Activated CD4-positive, alpha-beta T cell treated with anti-CD3 and anti-CD28 coated beads for 48 hours (primary cell): ENCODE results near the gene PTCD3.

Experiments used
- DNase-seq: peaks from one replicate; pipeline ENCODE4 v3.0.0-alpha.2; 2020

PTCD3 gene

GRCh38 chr2:86147793-86148192, 41.8 kb downstream of the PTCD3 start:
- DNase-seq = no peak

- no peak for DNase-seq
Observed at GRCh38 chr2:86150502-86150901, 44.5 kb downstream of the PTCD3 start.

GRCh38 chr2:86157009-86157556, 51.0 kb downstream of the PTCD3 start:
- DNase-seq = no peak

DNA sequence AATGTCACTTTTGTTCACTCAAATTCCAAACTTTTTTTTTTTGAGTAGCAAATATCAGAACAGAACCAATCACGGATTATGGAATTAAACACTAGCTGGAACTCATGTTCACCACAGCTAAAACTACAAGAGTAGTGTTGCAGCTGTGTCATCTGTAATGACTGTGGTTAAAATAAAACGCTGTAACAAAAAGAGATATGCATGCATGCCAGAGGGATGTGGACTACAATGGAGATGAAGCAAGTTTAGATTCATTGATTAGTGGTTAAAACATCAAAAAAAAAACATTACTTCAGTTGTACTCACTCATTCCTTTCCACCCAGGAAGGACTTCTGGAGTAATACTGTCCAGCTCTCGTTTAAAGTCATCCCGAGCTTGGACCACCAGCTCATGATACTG, 52.3 kb downstream of the PTCD3 start:
- no peak for DNase-seq

- DNase-seq = no peak
Observed at GRCh38 chr2:86160156-86160952, 54.3 kb downstream of the PTCD3 start.

DNA sequence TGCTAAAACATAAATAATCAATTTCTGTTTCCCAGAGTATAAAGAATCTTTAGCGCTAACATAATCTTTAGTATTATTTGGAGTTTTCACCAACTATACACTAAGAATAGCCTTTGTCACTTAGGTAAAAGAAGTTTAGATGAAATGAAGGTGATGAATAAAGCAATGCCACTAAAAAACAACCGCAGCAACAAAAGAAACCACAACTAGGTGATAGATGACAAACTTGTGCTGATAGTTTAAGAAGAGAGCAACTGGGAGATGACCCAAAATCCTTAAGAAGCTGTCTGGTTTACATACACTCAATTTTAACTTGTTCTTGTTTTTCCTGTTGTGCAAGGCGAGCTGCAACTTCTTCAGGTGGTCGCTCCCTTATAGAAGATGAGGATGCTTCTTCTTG, 64.4 kb downstream of the PTCD3 start:
- DNase-seq = no peak

DNA sequence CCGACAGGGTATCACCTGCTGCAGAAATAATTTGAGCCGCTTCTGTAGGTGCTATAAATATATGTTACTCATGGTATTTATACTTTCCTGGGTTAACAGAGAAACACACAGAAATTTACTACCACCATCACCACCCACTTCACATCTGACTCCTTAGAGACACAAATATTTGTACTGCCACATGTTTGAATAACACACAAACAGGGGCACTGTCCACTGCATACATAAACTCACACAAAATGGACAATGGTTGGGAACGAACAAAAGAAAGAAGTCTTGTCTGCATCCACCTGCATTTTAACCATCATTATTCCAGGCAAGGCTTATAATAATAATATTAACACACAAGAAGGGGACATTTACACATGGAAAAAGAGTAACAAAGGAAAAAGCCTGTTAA, 65.3 kb downstream of the PTCD3 start:
- DNase-seq = no peak

- DNase-seq = no peak
Observed at GRCh38 chr2:86172610-86173009, 66.6 kb downstream of the PTCD3 start.

GRCh38 chr2:86174445-86174844, 68.4 kb downstream of the PTCD3 start:
- DNase-seq = no peak

- DNase-seq = no peak
Observed at GRCh38 chr2:86175828-86176227, 69.8 kb downstream of the PTCD3 start.

GRCh38 chr2:86176597-86176996, 70.6 kb downstream of the PTCD3 start:
- no peak for DNase-seq

DNA sequence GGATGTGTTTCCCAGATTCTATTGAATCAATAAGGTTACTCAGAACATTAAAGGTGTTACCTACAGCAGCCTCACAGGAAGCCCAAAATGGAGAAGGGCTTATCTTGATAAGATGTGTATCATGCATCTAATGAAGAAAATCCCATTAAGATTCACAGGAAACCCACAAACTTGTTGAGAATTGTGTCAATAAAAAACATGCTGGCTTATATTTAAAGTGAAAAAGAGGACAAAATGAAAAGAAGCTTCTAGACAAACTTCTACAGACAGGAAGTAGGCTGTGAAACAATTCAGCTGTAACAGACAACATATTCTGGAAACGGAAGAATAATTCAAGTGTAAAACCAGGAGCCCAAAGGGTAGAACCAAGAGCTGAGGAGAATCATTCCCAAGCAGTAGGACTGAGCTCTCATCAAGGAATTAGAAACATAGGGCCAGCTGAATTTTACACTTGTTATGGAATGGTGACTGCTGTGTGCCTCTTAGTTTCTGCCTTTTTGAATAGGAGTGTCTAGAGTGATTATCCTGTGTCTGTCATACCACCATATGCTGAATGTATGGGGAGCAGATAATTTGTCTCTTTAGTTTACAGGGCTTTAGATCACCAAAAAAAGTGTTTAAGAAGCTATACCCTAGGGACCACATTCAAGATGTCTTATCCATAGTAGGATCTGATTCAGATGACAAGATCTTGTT, 79.6 kb downstream of the PTCD3 start:
- no peak for DNase-seq

DNA sequence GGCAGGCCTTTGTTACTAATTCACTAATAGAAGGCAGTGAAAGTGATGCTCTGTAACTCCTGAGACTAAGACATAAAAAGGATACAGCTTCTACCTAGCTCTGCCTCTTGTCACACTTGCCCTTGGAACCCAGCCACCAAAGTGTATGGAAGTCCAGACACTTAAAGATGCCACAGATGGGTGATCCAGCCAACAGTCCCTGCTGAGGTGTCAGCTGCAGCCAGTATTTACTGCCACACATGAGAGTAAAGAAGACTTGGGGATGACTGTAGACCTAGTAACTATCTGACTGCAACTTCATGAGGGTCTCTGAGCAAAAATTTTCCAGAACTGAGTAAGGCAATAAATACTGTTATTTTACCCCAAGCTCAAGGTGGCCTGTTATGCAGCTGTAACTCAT, 80.4 kb downstream of the PTCD3 start:
- no peak for DNase-seq

GRCh38 chr2:86189782-86190416, 83.9 kb downstream of the PTCD3 start:
- no peak for DNase-seq
